Esophagus muscularis mucosa (tissue), 4 donors: ENCODE measurements around the gene NARS2. TPM values are rescaled to one million over a fixed set of nuclear protein-coding genes. Genes with fewer than 3 reads are reported as not detected.
A peak's percentile ranks its signal among the peaks of the same experiment; 100 is the strongest.
"Not testable (repeated sequence)": the region's sequence is repeated elsewhere in the genome, so short reads cannot be mapped to it uniquely, and the experiment has no call there.

Source experiments
- DNase-seq: peaks from one replicate; pipeline ENCODE4 v3.0.0-alpha.2; 2017; ENCODE audit errors: extremely low spot score
- H3K27ac ChIP-seq, 4 donors: fragments of 200-600 bp; sonication (generic); replicated peaks in 1 of 4; 1 replicate in 3 of 4; 2 replicates in 1 of 4; pipeline ENCODE4 v1.5.1; 2016 to 2019; ENCODE audit warnings: mild to moderate bottlenecking in 1 of 4
- H3K27me3 ChIP-seq, 4 donors: fragments of 200-600 bp; sonication (generic); one replicate each; pipeline versions ENCODE4 v1.5.1 to v1.6.0; 2016 to 2019
- H3K36me3 ChIP-seq, 4 donors: fragments of 200-600 bp; sonication (generic); one replicate each; pipeline ENCODE4 v1.5.1; 2016 to 2019
- H3K4me1 ChIP-seq, 4 donors: fragments of 200-600 bp; sonication (generic); one replicate each; pipeline ENCODE4 v1.5.1; 2016 to 2019
- H3K4me3 ChIP-seq, 4 donors: fragments of 200-600 bp; sonication (generic); 1 replicate in 2 of 4; 2 replicates in 2 of 4; pipeline ENCODE4 v1.5.1; 2016 to 2019; ENCODE audit warnings: mild to moderate bottlenecking in 4 of 4, moderate library complexity in 1 of 4
- H3K9me3 ChIP-seq, 4 donors: fragments of 200-600 bp; sonication (generic); 1 replicate in 3 of 4; 2 replicates in 1 of 4; pipeline ENCODE4 v1.5.1; 2016 to 2019
- EP300 ChIP-seq: sonication (generic); formaldehyde crosslinking; IDR thresholded peaks from one replicate; pipeline ENCODE4 v1.6.1; 2017; ENCODE audit warnings: antibody characterized with exemption
- POLR2A ChIP-seq: fragments of 450-650 bp; IDR thresholded peaks from one replicate; pipeline ENCODE4 v1.6.1; 2017; ENCODE audit warnings: antibody characterized with exemption, moderate library complexity, mild to moderate bottlenecking, low read depth
- POLR2AphosphoS5 ChIP-seq, 2 donors: sonication (generic); formaldehyde crosslinking; IDR thresholded peaks; one replicate each; pipeline ENCODE4 v1.6.1; 2017; ENCODE audit warnings: antibody characterized with exemption in 2 of 2
- WGBS: methylation state at CpG from one replicate; pipeline ENCODE4 v1.1.5; 2018; 5-methylcytosine and 5-hydroxymethylcytosine counted together
- intact Hi-C: fragments of 100-400 bp; cut with DNase I; formaldehyde crosslinking; loops from one replicate; pipeline ENCODE4 v1.15.1; 2023
- total RNA-seq, 4 donors: library from RNA; depleted of rRNA; stranded (reverse); fragments of >200 nt; gene quantifications; one replicate each; pipeline versions ENCODE4 v1.1.0 to v1.2.1, GENCODE V29; 2016
- TF ChIP-seq, protein P1 (sequence below), 3 experiments: fragments of 200-600 bp in 2 of 3; fragments of 450-650 bp in 1 of 3; sonication (generic) in 2 of 3; IDR thresholded peaks; one replicate each; pipeline ENCODE4 v1.5.1; 2017 to 2019; ENCODE audit warnings: antibody characterized with exemption in 3 of 3, mild to moderate bottlenecking in 2 of 3, moderate library complexity in 1 of 3

The NARS2 gene
- total RNA-seq, 4 donors from 2014 or later, result 9.1 to 10.4 (median 9.8) TPM

GRCh38 chr11:78613378-78613813 lies 38.7 kb upstream of the NARS2 start:
- Histone ChIP-seq H3K9me3 (no peaks in the 10 kb centered on the region), H3K4me1 (no peaks in the 10 kb centered on the region), H3K36me3 (no peaks in the 10 kb centered on the region), H3K27ac (no peak overlapping the region), H3K27me3 (no peaks in the 10 kb centered on the region), H3K4me3 (no peak overlapping the region)
- no peak for DNase-seq
- 72% methylated on average over 5 of the region's 5 CpGs for WGBS
- TF ChIP-seq, protein P1, sequence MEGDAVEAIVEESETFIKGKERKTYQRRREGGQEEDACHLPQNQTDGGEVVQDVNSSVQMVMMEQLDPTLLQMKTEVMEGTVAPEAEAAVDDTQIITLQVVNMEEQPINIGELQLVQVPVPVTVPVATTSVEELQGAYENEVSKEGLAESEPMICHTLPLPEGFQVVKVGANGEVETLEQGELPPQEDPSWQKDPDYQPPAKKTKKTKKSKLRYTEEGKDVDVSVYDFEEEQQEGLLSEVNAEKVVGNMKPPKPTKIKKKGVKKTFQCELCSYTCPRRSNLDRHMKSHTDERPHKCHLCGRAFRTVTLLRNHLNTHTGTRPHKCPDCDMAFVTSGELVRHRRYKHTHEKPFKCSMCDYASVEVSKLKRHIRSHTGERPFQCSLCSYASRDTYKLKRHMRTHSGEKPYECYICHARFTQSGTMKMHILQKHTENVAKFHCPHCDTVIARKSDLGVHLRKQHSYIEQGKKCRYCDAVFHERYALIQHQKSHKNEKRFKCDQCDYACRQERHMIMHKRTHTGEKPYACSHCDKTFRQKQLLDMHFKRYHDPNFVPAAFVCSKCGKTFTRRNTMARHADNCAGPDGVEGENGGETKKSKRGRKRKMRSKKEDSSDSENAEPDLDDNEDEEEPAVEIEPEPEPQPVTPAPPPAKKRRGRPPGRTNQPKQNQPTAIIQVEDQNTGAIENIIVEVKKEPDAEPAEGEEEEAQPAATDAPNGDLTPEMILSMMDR (IDR thresholded peaks at IDR 0.05), result no peak
- TF ChIP-seq POLR2A (no peak), POLR2AphosphoS5 (IDR thresholded peaks at IDR 0.05) (no peak), EP300 (no peak)
- intact Hi-C loops, result no loop called here

- peak; percentile 77 for DNase-seq
- Histone ChIP-seq H3K4me3 (no peak overlapping the region), H3K4me1 (no peaks in the 10 kb centered on the region), H3K27ac (no peak overlapping the region), H3K36me3 (no peaks in the 10 kb centered on the region), H3K27me3 (no peaks in the 10 kb centered on the region), H3K9me3 (no peaks in the 10 kb centered on the region)
- TF ChIP-seq POLR2A, result no peak
- no peak for TF ChIP-seq POLR2AphosphoS5 (IDR thresholded peaks at IDR 0.05)
- TF ChIP-seq EP300, result no peak
- TF ChIP-seq, protein P1 (IDR thresholded peaks at IDR 0.05), result no peak
- 70% methylated on average over 4 of the region's 4 CpGs for WGBS
- intact Hi-C loops, result no loop called here
These were observed 38.2 kb upstream of the NARS2 start for GRCh38 chr11:78612721-78613377.

DNA sequence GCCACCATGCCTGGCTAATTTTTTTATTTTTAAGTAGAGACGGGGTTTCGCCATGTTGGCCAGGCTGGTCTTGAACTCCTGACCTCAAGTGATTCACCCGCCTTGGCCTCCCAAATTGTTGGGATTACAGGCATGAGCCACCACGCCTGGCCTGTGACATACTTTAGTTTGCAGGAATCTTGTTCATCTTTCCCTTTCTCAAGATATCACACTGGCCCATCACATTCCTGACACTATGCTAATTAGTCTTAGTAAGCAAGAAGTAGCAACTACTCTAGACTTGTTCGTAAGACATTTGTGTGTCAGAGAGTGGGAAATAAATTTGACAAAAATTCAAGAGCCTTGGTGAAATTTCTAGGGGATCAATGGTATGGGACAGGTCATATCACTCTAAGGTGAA lies 34.7 kb upstream of the NARS2 start:
- H3K4me1 ChIP-seq, H3K36me3 ChIP-seq, H3K9me3 ChIP-seq, DNase-seq, H3K27me3 ChIP-seq, H3K4me3 ChIP-seq, intact Hi-C loops, H3K27ac ChIP-seq: not testable (repeated sequence)
- 94% methylated on average over 5 of the region's 5 CpGs for WGBS

GRCh38 chr11:78607696-78608095 lies 33.0 kb upstream of the NARS2 start:
- Histone ChIP-seq H3K9me3 (no peaks in the 10 kb centered on the region), H3K36me3 (no peaks in the 10 kb centered on the region), H3K4me3 (no peak overlapping the region), H3K4me1 (no peaks in the 10 kb centered on the region), H3K27ac (no peak overlapping the region), H3K27me3 (no peaks in the 10 kb centered on the region)
- peak; percentile 70 for DNase-seq
- intact Hi-C loops, result no loop called here
- TF ChIP-seq POLR2A (no peak), POLR2AphosphoS5 (IDR thresholded peaks at IDR 0.05) (no peak), EP300 (no peak)
- TF ChIP-seq, protein P1 (IDR thresholded peaks at IDR 0.05), result no peak

GRCh38 chr11:78606667-78607066 lies 32.0 kb upstream of the NARS2 start:
- Histone ChIP-seq H3K36me3 (no peaks in the 10 kb centered on the region), H3K4me3 (no peak overlapping the region), H3K27ac (no peak overlapping the region), H3K4me1 (no peaks in the 10 kb centered on the region), H3K27me3 (no peaks in the 10 kb centered on the region), H3K9me3 (no peaks in the 10 kb centered on the region)
- TF ChIP-seq POLR2AphosphoS5 (IDR thresholded peaks at IDR 0.05) (no peak), EP300 (no peak), POLR2A (no peak)
- TF ChIP-seq, protein P1 (IDR thresholded peaks at IDR 0.05), result no peak
- intact Hi-C loops, result no loop called here
- DNase-seq, result no peak
- WGBS, result 80% methylated on average over 3 of the region's 3 CpGs
